ENCODE results near the gene DCAF16. TPM values are rescaled to one million over a fixed set of nuclear protein-coding genes. Genes with fewer than 3 reads are reported as not detected.

The DCAF16 gene
- total RNA-seq, 1 experiment from 2014 or later, result 46.4 TPM

Other genes with a start within 250 kb of the DCAF16 start
- 92.5 and 93.4 TPM in 2 replicates for gene LAP3, start 233.6 kb downstream of the DCAF16 start, total RNA-seq (2014; rRNA removed; shearing (Covaris generic))
- gene MED28, start 196.1 kb downstream of the DCAF16 start, total RNA-seq (2014; rRNA removed; shearing (Covaris generic)), result 8.6 and 29.2 TPM in 2 replicates
- gene FAM184B, start 29.1 kb downstream of the DCAF16 start, total RNA-seq (2014; rRNA removed; shearing (Covaris generic)), result 0.02 TPM in 1 of 2 replicates, not detected in the other
- 71.6 and 79.6 TPM in 2 replicates for gene NCAPG, start 222 bp upstream of the DCAF16 start, total RNA-seq (2014; rRNA removed; shearing (Covaris generic))
- 15.9 and 20.0 TPM in 2 replicates for gene LCORL, start 211.0 kb upstream of the DCAF16 start, total RNA-seq (2014; rRNA removed; shearing (Covaris generic))